Mucosa of descending colon (tissue), 3 donors: ENCODE measurements around the gene OGFOD1. TPM values are rescaled to one million over a fixed set of nuclear protein-coding genes. Genes with fewer than 3 reads are reported as not detected.

ENCODE experiments used
- ATAC-seq: fragments of 200-7000 bp; cut with Tn5 transposase; one replicate; pipeline ENCODE4 v1.9.1; 2020; ENCODE audit warnings: mild to moderate bottlenecking, moderate library complexity
- DNase-seq, 3 donors: peaks; one replicate each; pipeline ENCODE4 v3.0.0-alpha.2; 2020
- H3K36me3 ChIP-seq: fragments of 200-600 bp; one replicate; pipeline ENCODE4 v1.8.0; 2021; ENCODE audit warnings: low read depth, mild to moderate bottlenecking
- H3K4me1 ChIP-seq: fragments of 200-600 bp; one replicate; pipeline ENCODE4 v1.8.0; 2021; ENCODE audit warnings: low read depth, mild to moderate bottlenecking
- H3K4me3 ChIP-seq: fragments of 200-600 bp; one replicate; pipeline ENCODE4 v1.8.0; 2021; ENCODE audit warnings: mild to moderate bottlenecking
- H3K9me3 ChIP-seq: fragments of 200-600 bp; one replicate; pipeline ENCODE4 v1.8.0; 2021; ENCODE audit warnings: mild to moderate bottlenecking
- intact Hi-C, 2 donors: fragments of 100-400 bp; cut with DNase I in 1 of 2; cut with micrococcal nuclease in 1 of 2; formaldehyde crosslinking; loops; one replicate each; pipeline versions ENCODE4 v1.11.0 to v1.11.1; 2022; cut with DNase I, micrococcal nuclease
- total RNA-seq, 3 donors: library from RNA; stranded (reverse); fragmentation: NEBNext Ultra II Directional in 2 of 3; extraction: Animal tissue kit (Norgen Biotek cat#: 25700) in 2 of 3; gene quantifications; one replicate each; pipeline versions ENCODE4 v1.2.1 to v1.2.4, GENCODE V29; 2021 to 2023
- TF ChIP-seq, protein P1 (sequence below): fragments of 200-600 bp; IDR thresholded peaks from one replicate; pipeline ENCODE4 v1.8.0; 2022; ENCODE audit warnings: antibody characterized with exemption, mild to moderate bottlenecking
- donor health status: DM: no; HTN: no; CAD: no; lungs with moderate emphysema.
- donor health status: DM: no; HTN: no; CAD: no.
- donor health status: DM: no; HTN: yes; CAD: no.

OGFOD1 gene
- total RNA-seq, 3 donors from 2014 or later: 17.4 to 27.8 (median 23.6) TPM

DNA sequence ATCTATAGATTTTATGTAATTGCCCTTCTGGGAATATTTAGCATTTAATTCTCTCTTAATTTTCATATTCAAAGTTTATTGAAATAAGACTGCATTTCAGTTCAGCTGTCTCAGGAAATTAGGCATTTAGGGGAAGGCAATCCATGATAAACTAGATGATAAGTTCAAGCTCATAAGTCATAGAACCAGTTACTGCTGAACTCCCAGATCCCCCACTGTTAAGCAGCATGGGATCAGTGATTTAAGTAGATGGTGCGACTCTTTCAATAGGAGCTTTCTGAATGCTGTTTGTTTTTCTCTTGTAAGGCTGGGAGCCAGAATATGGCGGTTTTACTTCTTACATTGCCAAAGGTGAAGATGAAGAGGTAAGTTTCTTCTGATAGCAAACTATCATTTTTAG lies 23.8 kb downstream of the OGFOD1 start:
- ATAC-seq (no peak), DNase-seq (no peak)
- TF ChIP-seq, protein P1, sequence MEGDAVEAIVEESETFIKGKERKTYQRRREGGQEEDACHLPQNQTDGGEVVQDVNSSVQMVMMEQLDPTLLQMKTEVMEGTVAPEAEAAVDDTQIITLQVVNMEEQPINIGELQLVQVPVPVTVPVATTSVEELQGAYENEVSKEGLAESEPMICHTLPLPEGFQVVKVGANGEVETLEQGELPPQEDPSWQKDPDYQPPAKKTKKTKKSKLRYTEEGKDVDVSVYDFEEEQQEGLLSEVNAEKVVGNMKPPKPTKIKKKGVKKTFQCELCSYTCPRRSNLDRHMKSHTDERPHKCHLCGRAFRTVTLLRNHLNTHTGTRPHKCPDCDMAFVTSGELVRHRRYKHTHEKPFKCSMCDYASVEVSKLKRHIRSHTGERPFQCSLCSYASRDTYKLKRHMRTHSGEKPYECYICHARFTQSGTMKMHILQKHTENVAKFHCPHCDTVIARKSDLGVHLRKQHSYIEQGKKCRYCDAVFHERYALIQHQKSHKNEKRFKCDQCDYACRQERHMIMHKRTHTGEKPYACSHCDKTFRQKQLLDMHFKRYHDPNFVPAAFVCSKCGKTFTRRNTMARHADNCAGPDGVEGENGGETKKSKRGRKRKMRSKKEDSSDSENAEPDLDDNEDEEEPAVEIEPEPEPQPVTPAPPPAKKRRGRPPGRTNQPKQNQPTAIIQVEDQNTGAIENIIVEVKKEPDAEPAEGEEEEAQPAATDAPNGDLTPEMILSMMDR: no peak
- intact Hi-C loops: no loop called here
- no peaks in the 10 kb centered on the region for H3K9me3 ChIP-seq
- no peaks in the 10 kb centered on the region for H3K36me3 ChIP-seq
- H3K4me3 ChIP-seq: no peak overlapping the region
- no peaks in the 10 kb centered on the region for H3K4me1 ChIP-seq

DNA sequence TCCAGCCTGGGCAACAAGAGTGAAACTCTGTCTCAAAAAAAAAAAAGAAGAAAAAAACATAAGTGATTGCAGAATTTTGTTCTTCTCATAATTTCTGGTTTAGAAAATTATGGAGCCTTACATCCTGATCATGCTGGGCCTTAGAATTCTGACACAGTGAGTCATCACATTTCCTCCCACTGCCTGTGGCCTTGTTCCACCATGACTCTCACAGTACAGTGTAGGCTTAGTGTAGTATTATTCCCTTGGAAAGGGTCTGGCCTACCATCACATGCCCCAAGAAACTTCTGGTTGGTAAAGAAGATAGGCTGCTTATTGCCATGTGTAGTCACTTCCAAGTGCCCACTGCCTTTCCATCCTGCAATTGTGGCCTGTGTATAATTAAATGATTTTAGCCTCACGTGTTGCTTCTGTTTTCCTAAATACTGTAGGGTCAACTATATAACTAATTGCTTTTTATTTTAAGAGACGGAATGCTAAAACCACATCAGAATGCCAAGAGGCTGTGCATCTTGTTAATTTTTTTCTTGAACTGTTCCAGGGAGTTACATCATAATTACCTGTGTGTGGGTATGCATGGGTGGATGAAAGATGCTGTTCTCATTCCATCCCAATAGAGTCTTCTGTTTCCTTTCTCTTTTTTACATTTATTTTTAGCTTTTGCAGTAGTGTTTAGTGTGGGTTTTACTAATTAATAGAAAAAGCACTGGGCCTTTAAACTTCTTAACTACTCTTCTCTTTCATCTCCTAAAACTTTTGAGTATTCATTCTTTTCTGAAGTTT lies 25.9 kb downstream of the OGFOD1 start:
- intact Hi-C loops: no loop called here
- Histone ChIP-seq H3K36me3 (no peaks in the 10 kb centered on the region), H3K4me3 (no peak overlapping the region), H3K9me3 (no peaks in the 10 kb centered on the region), H3K4me1 (no peaks in the 10 kb centered on the region)
- DNase-seq: no peak
- no peak for ATAC-seq
- TF ChIP-seq, protein P1: no peak

- no peak for ATAC-seq
- H3K36me3 ChIP-seq: no peaks in the 10 kb centered on the region
- DNase-seq: no peak
- H3K4me1 ChIP-seq: no peaks in the 10 kb centered on the region
- no peak overlapping the region for H3K4me3 ChIP-seq
- no peaks in the 10 kb centered on the region for H3K9me3 ChIP-seq
- intact Hi-C loops: no loop called here
- TF ChIP-seq, protein P1: no peak
Observed at GRCh38 chr16:56478281-56479049, 27.1 kb downstream of the OGFOD1 start.

DNA sequence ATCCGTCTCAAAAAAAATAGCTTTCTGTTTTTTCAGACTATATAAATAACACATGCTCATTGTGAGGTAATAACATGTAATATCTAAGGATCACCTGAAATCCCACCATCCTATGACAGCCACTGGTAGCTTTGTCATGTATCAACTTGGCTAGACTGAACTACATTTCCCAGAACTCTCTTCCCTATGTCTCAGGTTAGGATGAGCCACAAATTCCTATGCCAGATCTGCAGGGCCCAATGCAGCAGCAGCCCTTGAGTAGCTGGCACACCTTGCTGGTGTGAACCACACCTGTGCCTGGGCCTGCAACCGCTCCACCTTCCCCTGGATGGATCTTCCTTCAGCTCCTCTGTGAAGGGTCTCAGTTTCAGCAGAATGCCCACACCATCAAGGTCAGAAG lies 28.1 kb downstream of the OGFOD1 start:
- Histone ChIP-seq H3K4me3 (no peak overlapping the region), H3K9me3 (no peaks in the 10 kb centered on the region), H3K4me1 (no peaks in the 10 kb centered on the region), H3K36me3 (no peaks in the 10 kb centered on the region)
- no peak for ATAC-seq
- DNase-seq: no peak
- intact Hi-C loops: no loop called here
- TF ChIP-seq, protein P1: no peak

DNA sequence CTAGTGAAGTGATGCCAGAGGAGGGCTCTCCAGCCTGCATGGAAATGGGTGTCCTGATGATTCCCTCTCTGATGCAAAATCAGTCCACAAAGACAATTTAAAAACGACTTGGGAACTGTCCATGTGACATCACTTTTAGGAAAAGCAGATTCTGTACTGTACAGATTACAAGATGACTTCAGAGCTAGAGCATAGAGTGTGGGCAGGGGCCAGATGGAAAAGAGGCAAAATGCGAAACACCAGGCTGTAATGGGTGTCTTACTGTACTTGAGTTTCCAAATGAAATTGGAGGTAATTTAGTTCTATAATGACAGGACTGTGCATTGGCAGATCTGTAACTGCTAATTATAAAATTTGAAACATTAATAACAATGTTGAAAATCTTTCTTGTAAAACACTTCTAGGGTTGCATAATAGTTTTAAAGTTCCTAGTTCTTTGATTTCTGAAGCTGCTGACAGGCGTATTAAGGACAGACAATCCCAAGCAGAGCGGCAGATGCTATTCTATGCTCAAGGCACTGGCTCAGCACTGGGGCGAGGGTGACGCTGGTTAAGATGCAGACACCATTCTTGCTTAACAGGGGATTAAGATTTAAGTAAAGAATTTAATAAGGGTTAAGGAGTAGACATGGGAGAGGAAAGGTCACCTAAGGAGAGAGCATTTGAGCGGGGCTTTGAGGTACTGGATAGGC lies 29.6 kb downstream of the OGFOD1 start:
- TF ChIP-seq, protein P1: no peak
- intact Hi-C loops: no loop called here
- ATAC-seq (no peak), DNase-seq (no peak)
- H3K4me1 ChIP-seq: no peaks in the 10 kb centered on the region
- H3K36me3 ChIP-seq: no peaks in the 10 kb centered on the region
- H3K4me3 ChIP-seq: no peak overlapping the region
- H3K9me3 ChIP-seq: no peaks in the 10 kb centered on the region
